ENCODE results near the gene WNT1.

Gene WNT1

GRCh38 chr12:49018261-49019119 lies 40.4 kb downstream of the WNT1 start, which contains the start of gene PRKAG1:
Gene PRKAG1 (minus strand): TSS chr12:49018776. CDS start chr12:49018740, 36 bp downstream.
- Mint-ChIP-seq H3K27me3 (no peaks in the 10 kb centered on the region), H3K4me1 (peaks cover 24% of the 10 kb centered on the region), H3K4me3 (peak within 1 kb of the TSS; percentile 97), H3K9me3 (no peaks in the 10 kb centered on the region), H3K27ac (peak within 1 kb of the TSS; percentile 100), H3K36me3 (peaks cover 22% of the 10 kb centered on the region)
- peak; percentile 96 for DNase-seq (ENCODE audit: low spot score in 2 of 2)
- ATAC-seq (ENCODE audit: low read depth) = peak; percentile 88

GRCh38 chr12:49019120-49019430 lies 41.0 kb downstream of the WNT1 start:
- Mint-ChIP-seq H3K27me3 (no peaks in the 10 kb centered on the region), H3K36me3 (peaks cover 22% of the 10 kb centered on the region), H3K4me3 (peak overlapping the region; percentile 97), H3K27ac (peak overlapping the region; percentile 100), H3K9me3 (no peaks in the 10 kb centered on the region), H3K4me1 (peaks cover 24% of the 10 kb centered on the region)
- ATAC-seq (ENCODE audit: low read depth) (peak; percentile 60), DNase-seq (ENCODE audit: low spot score in 2 of 2) (no peak)

- DNase-seq (ENCODE audit: low spot score in 2 of 2) (peak in 1 of 2 donors; percentile 43), ATAC-seq (ENCODE audit: low read depth) (no peak)
- Mint-ChIP-seq H3K36me3 (peaks cover 23% of the 10 kb centered on the region), H3K27ac (peak overlapping the region; percentile 100), H3K4me3 (peak overlapping the region; percentile 75), H3K9me3 (no peaks in the 10 kb centered on the region), H3K4me1 (peaks cover 24% of the 10 kb centered on the region), H3K27me3 (no peaks in the 10 kb centered on the region)
Measured at GRCh38 chr12:49019443-49020324, 41.6 kb downstream of the WNT1 start.

GRCh38 chr12:49020441-49020840 lies 42.3 kb downstream of the WNT1 start:
- ATAC-seq (ENCODE audit: low read depth) (no peak), DNase-seq (ENCODE audit: low spot score in 2 of 2) (no peak)
- peak overlapping the region; percentile 85 for H3K27ac Mint-ChIP-seq
- peaks cover 21% of the 10 kb centered on the region for H3K4me1 Mint-ChIP-seq
- H3K4me3 Mint-ChIP-seq = no peak overlapping the region
- H3K36me3 Mint-ChIP-seq = peaks cover 26% of the 10 kb centered on the region
- no peaks in the 10 kb centered on the region for H3K27me3 Mint-ChIP-seq
- no peaks in the 10 kb centered on the region for H3K9me3 Mint-ChIP-seq

GRCh38 chr12:49021292-49021915 lies 43.3 kb downstream of the WNT1 start:
- H3K27ac Mint-ChIP-seq = peak overlapping the region; percentile 85
- no peaks in the 10 kb centered on the region for H3K27me3 Mint-ChIP-seq
- no peaks in the 10 kb centered on the region for H3K9me3 Mint-ChIP-seq
- H3K4me1 Mint-ChIP-seq = peaks cover 18% of the 10 kb centered on the region
- no peak for ATAC-seq (ENCODE audit: low read depth)
- H3K4me3 Mint-ChIP-seq = no peak overlapping the region
- peaks cover 27% of the 10 kb centered on the region for H3K36me3 Mint-ChIP-seq
- no peak for DNase-seq (ENCODE audit: low spot score in 2 of 2)

- no peak for DNase-seq (ENCODE audit: low spot score in 2 of 2)
- ATAC-seq (ENCODE audit: low read depth) = no peak
- peak overlapping the region; percentile 71 for H3K27ac Mint-ChIP-seq
- no peaks in the 10 kb centered on the region for H3K9me3 Mint-ChIP-seq
- no peaks in the 10 kb centered on the region for H3K27me3 Mint-ChIP-seq
- H3K36me3 Mint-ChIP-seq = peaks cover 23% of the 10 kb centered on the region
- H3K4me1 Mint-ChIP-seq = peaks cover 12% of the 10 kb centered on the region
- H3K4me3 Mint-ChIP-seq = no peak overlapping the region
Measured at GRCh38 chr12:49022558-49023178, 44.5 kb downstream of the WNT1 start.

- no peak for DNase-seq (ENCODE audit: low spot score in 2 of 2)
- Mint-ChIP-seq H3K9me3 (no peaks in the 10 kb centered on the region), H3K4me1 (peaks cover 9% of the 10 kb centered on the region), H3K27me3 (no peaks in the 10 kb centered on the region), H3K4me3 (no peak overlapping the region), H3K36me3 (peaks cover 28% of the 10 kb centered on the region), H3K27ac (no peak overlapping the region)
- no peak for ATAC-seq (ENCODE audit: low read depth)
Measured at GRCh38 chr12:49023812-49024211, 45.7 kb downstream of the WNT1 start.

GRCh38 chr12:49024543-49024942 lies 46.4 kb downstream of the WNT1 start:
- H3K27ac Mint-ChIP-seq = peak overlapping the region; percentile 31
- no peaks in the 10 kb centered on the region for H3K9me3 Mint-ChIP-seq
- H3K36me3 Mint-ChIP-seq = peaks cover 30% of the 10 kb centered on the region
- DNase-seq (ENCODE audit: low spot score in 2 of 2) (no peak), ATAC-seq (ENCODE audit: low read depth) (no peak)
- peaks cover 5% of the 10 kb centered on the region for H3K4me1 Mint-ChIP-seq
- no peak overlapping the region for H3K4me3 Mint-ChIP-seq
- H3K27me3 Mint-ChIP-seq = no peaks in the 10 kb centered on the region

- Mint-ChIP-seq H3K9me3 (no peaks in the 10 kb centered on the region), H3K4me1 (no peaks in the 10 kb centered on the region), H3K36me3 (peaks cover 30% of the 10 kb centered on the region), H3K4me3 (no peak overlapping the region), H3K27me3 (no peaks in the 10 kb centered on the region), H3K27ac (no peak overlapping the region)
- no peak for ATAC-seq (ENCODE audit: low read depth)
- no peak for DNase-seq (ENCODE audit: low spot score in 2 of 2)
Measured at GRCh38 chr12:49025463-49025862, 47.3 kb downstream of the WNT1 start.

GRCh38 chr12:49026101-49026500 lies 48.0 kb downstream of the WNT1 start:
- no peak for ATAC-seq (ENCODE audit: low read depth)
- peaks cover 30% of the 10 kb centered on the region for H3K36me3 Mint-ChIP-seq
- no peaks in the 10 kb centered on the region for H3K9me3 Mint-ChIP-seq
- no peaks in the 10 kb centered on the region for H3K27me3 Mint-ChIP-seq
- DNase-seq (ENCODE audit: low spot score in 2 of 2) = no peak
- no peak overlapping the region for H3K4me3 Mint-ChIP-seq
- H3K4me1 Mint-ChIP-seq = no peaks in the 10 kb centered on the region
- no peak overlapping the region for H3K27ac Mint-ChIP-seq

GRCh38 chr12:49026678-49027480 lies 48.8 kb downstream of the WNT1 start:
- Mint-ChIP-seq H3K27me3 (no peaks in the 10 kb centered on the region), H3K9me3 (no peaks in the 10 kb centered on the region)

GRCh38 chr12:49027846-49028555 lies 49.9 kb downstream of the WNT1 start:
- Mint-ChIP-seq H3K4me3 (no peak overlapping the region), H3K36me3 (peaks cover 21% of the 10 kb centered on the region), H3K27me3 (no peaks in the 10 kb centered on the region), H3K4me1 (no peaks in the 10 kb centered on the region), H3K9me3 (no peaks in the 10 kb centered on the region), H3K27ac (no peak overlapping the region)
- DNase-seq (ENCODE audit: low spot score in 2 of 2) = no peak
- no peak for ATAC-seq (ENCODE audit: low read depth)

More at GRCh38 chr12:49026678-49027480, 48.8 kb downstream of the WNT1 start:
- no peak overlapping the region for H3K27ac Mint-ChIP-seq
- H3K4me3 Mint-ChIP-seq = no peak overlapping the region
- ATAC-seq (ENCODE audit: low read depth) (no peak), DNase-seq (ENCODE audit: low spot score in 2 of 2) (no peak)
- peaks cover 27% of the 10 kb centered on the region for H3K36me3 Mint-ChIP-seq
- no peaks in the 10 kb centered on the region for H3K4me1 Mint-ChIP-seq
